ENCODE results near the gene DSC3.

DSC3 gene

DNA sequence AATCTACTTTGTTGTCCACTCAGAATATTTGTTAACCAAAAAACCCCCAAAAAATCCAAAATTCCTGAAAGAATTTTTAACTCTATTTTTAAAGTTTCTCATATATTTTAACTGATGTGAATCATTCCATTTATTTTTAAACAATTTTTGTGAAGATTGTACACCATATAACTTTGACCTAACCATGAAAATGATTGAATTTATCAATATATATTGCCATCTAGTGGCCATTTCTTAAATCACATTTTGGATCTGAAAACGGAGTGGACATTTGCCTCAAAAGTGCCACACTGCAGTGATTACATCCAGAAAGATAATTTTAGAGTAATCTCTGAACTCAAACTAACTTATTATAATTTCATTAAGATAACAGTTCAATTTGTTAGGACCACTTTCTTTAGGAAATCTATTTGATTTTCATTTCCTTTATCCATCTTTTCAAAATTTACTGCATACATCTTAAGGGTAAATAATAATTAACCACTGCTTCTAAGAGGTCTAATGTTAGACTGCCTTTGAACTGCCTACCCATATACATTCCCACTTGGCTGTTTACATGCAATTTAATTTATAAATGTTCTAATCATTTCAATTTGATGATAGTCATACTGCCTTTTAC is 71.1 kb downstream of the DSC3 start:
- TF ChIP-seq, protein P1, sequence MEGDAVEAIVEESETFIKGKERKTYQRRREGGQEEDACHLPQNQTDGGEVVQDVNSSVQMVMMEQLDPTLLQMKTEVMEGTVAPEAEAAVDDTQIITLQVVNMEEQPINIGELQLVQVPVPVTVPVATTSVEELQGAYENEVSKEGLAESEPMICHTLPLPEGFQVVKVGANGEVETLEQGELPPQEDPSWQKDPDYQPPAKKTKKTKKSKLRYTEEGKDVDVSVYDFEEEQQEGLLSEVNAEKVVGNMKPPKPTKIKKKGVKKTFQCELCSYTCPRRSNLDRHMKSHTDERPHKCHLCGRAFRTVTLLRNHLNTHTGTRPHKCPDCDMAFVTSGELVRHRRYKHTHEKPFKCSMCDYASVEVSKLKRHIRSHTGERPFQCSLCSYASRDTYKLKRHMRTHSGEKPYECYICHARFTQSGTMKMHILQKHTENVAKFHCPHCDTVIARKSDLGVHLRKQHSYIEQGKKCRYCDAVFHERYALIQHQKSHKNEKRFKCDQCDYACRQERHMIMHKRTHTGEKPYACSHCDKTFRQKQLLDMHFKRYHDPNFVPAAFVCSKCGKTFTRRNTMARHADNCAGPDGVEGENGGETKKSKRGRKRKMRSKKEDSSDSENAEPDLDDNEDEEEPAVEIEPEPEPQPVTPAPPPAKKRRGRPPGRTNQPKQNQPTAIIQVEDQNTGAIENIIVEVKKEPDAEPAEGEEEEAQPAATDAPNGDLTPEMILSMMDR (IDR thresholded peaks at IDR 0.05; ENCODE audit: insufficient read depth, low read length, missing control alignments), result peak; percentile 14
- POLR2A ChIA-PET, result no interaction called here
- no peak for DNase-seq (ENCODE audit: low read depth, low spot score)
- CTCF ChIA-PET, result interaction anchor here (1.0 kb wide), 1 partner anchor 14 kb away, joined by 3 read pairs; no protein-coding TSS in a partner anchor
- H3K4me3 ChIP-seq (ENCODE audit: low read depth, low read length), result no peak overlapping the region

DNA sequence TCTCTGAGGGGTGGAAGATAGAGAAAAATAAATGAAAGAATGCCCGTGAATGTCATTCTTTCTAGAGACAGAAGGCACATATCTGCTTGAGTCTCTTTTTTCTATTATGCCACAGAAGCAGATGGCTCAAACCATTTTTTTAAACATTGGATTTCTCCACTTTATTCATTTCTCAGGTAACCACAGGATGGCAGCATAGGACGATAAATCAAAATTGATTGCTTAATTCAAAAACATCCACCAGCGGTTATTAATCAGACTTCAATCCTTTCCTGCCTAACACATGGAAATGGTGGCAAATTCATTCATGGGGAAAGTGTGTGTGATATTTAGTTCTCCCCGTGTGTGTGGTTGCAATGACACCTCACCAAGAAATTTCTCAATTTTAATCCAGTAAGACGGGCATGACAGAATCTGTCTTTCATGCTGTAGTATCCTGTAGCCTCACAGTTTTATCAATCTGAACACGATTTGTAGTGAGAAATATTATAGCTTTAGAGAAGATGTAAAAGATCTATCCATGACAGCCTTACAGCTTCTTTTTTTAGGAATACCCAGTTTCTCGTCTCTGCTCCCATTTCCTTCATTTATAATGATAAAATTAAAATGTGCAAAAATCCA is 72.2 kb downstream of the DSC3 start:
- no peak for DNase-seq (ENCODE audit: low read depth, low spot score)

DNA sequence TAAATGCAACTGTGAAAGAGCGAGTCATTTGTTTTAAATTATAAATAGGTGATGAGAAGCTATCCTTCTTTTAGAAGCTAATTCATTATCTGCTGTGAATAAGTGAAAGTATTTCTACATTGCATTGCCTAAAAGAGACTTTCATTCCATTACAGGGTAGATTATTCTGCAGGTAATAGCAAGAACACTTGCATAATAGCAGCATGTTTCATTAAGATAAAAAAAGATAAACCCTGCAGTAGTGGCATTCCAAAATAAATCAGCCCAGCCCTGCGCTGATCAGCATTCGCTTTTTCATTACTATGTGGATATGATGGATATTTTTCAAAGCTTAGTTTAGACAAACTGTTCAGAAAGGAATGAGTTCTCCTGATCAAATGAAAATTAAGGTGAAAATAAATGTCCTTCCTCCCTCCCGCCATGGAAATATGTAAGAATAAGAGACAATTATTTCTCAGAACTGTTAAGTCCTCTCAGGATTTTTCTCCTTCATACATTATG is 72.8 kb downstream of the DSC3 start:
- no peak for DNase-seq (ENCODE audit: low read depth, low spot score)
- TF ChIP-seq, protein P1 (IDR thresholded peaks at IDR 0.05; ENCODE audit: insufficient read depth, low read length, missing control alignments), result no peak
- POLR2A ChIA-PET, result no interaction called here
- no peak overlapping the region for H3K4me3 ChIP-seq (ENCODE audit: low read depth, low read length)
- CTCF ChIA-PET, result no interaction called here

More for the DNA sequence above, 72.2 kb downstream of the DSC3 start:
- H3K4me3 ChIP-seq (ENCODE audit: low read depth, low read length), result no peak overlapping the region
- TF ChIP-seq, protein P1 (IDR thresholded peaks at IDR 0.05; ENCODE audit: insufficient read depth, low read length, missing control alignments), result no peak
- CTCF ChIA-PET, result no interaction called here
- POLR2A ChIA-PET, result no interaction called here

DNA sequence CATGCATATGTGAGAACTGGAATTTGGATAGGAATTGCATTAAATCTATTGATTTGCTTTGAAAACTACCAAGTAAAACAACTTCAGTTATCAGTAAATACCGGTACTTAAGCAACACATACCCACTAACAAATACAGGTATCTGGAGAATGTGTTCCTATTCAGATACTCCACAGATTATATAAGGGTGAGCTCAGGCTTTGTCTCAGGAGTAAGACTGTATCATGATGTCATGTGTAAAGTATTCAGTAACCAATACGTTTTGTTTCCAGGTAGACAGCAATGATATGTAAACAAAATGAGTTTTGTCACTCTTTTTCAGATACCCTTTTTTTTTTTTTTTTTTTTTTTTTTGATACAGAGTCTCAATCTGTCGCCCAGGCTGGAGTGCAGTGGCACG is 74.8 kb downstream of the DSC3 start:
- DNase-seq (ENCODE audit: low read depth, low spot score), result no peak
- TF ChIP-seq, protein P1 (IDR thresholded peaks at IDR 0.05; ENCODE audit: insufficient read depth, low read length, missing control alignments), result no peak
- ChIA-PET CTCF (no interaction called here), POLR2A (no interaction called here)
- no peak overlapping the region for H3K4me3 ChIP-seq (ENCODE audit: low read depth, low read length)

DNA sequence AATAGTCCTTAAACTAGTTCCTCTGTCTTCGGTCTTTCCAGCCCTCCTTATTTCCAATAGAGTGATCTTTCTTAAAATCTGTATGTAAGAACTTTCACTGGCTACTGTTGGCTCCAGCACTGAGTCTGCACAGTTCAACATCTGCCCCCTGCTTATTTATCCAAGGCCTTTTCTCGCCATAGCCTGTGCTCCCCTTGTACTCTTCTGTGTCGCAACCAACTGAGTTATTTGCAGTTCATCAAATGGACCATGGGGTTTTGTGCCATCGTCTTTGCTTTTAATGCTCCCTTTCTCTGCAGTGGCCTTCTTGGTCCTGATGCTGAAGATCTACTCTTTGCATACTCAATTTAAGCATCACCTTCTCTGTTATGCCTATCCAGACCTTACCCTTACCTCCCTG is 77.3 kb downstream of the DSC3 start:
- CTCF ChIA-PET, result no interaction called here
- TF ChIP-seq, protein P1 (IDR thresholded peaks at IDR 0.05; ENCODE audit: insufficient read depth, low read length, missing control alignments), result no peak
- DNase-seq (ENCODE audit: low read depth, low spot score), result no peak
- POLR2A ChIA-PET, result no interaction called here
- no peak overlapping the region for H3K4me3 ChIP-seq (ENCODE audit: low read depth, low read length)

DNA sequence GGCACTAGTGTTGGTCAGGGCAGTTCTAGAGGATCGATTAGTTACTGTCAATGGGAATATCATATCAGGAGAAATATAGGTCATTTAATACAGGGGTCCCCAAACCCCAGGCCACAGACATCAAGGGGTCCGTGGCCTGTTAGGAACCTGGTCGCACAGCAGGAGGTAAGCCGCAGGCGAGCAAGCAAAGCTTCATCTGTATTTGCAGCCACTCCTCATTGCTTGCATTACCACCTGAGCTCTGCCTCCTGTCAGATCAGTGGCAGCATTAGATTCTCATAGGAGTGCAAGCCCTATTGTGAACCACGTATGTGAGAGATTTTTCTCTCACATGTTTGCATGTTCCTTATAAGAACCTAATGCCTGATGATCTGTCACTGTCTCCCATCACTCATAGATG is 81.9 kb downstream of the DSC3 start:
- no peak overlapping the region for H3K4me3 ChIP-seq (ENCODE audit: low read depth, low read length)
- TF ChIP-seq, protein P1 (IDR thresholded peaks at IDR 0.05; ENCODE audit: insufficient read depth, low read length, missing control alignments), result no peak
- DNase-seq (ENCODE audit: low read depth, low spot score), result no peak
- ChIA-PET POLR2A (no interaction called here), CTCF (no interaction called here)

Measured in AG04449 (cell line).